Right lobe of liver (tissue), 4 donors: ENCODE data around the gene MPL.

Experiments used
- POLR2A ChIP-seq: fragments of 450-650 bp; IDR thresholded peaks from one replicate; pipeline ENCODE4 v1.6.1; 2017; ENCODE audit warnings: antibody characterized with exemption, mild to moderate bottlenecking
- TF ChIP-seq, protein P1 (sequence below), 4 donors: fragments of 200-600 bp in 3 of 4; fragments of 450-650 bp in 1 of 4; IDR thresholded peaks; one replicate each; pipeline versions ENCODE4 v1.5.1 to v1.8.0; 2016 to 2022; ENCODE audit warnings: antibody characterized with exemption in 4 of 4, mild to moderate bottlenecking in 2 of 4
- donor health status: DM: no; HTN: no; CAD: no.
- donor health status: DM: no; HTN: no; CAD: no.
- donor health status: DM: no; HTN: yes; CAD: no.

DNA sequence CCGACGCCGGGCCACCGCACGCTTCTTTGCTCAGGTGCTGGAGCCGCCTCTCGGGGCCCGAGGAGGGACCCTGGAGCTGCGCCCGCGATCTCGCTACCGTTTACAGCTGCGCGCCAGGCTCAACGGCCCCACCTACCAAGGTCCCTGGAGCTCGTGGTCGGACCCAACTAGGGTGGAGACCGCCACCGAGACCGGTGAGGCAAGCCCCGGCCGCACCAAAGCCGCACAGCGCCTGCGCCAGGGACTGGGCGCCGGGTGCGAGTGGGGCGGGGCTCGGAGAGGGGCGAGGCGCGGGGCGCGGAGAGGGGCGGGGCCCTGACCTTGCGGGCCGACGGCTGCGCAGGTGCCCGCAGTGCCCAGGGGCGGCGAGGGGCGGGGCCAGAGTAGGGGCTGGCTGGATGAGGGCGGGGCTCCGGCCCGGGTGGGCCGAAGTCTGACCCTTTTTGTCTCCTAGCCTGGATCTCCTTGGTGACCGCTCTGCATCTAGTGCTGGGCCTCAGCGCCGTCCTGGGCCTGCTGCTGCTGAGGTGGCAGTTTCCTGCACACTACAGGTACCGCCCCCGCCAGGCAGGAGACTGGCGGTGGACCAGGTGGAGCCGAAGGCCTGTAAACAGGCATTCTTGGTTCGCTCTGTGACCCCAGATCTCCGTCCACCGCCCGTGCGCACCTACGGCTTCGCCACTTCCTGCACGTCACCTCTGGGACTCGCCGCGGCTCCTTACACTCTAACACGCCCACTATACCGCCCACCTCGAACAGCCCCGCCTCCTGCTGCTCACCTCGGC lies 11.4 kb downstream of the MPL start:
- TF ChIP-seq, protein P1, sequence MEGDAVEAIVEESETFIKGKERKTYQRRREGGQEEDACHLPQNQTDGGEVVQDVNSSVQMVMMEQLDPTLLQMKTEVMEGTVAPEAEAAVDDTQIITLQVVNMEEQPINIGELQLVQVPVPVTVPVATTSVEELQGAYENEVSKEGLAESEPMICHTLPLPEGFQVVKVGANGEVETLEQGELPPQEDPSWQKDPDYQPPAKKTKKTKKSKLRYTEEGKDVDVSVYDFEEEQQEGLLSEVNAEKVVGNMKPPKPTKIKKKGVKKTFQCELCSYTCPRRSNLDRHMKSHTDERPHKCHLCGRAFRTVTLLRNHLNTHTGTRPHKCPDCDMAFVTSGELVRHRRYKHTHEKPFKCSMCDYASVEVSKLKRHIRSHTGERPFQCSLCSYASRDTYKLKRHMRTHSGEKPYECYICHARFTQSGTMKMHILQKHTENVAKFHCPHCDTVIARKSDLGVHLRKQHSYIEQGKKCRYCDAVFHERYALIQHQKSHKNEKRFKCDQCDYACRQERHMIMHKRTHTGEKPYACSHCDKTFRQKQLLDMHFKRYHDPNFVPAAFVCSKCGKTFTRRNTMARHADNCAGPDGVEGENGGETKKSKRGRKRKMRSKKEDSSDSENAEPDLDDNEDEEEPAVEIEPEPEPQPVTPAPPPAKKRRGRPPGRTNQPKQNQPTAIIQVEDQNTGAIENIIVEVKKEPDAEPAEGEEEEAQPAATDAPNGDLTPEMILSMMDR (IDR thresholded peaks at IDR 0.05) = no peak
- TF ChIP-seq POLR2A = peak; percentile 53
